Peyer's patch (tissue), 4 donors: ENCODE results near the gene APLP1.

Experiments used
- CTCF ChIP-seq, 6 experiments: fragments of 450-650 bp in 4 of 6; fragments of 200-600 bp in 2 of 6; sonication (generic) in 1 of 6; IDR thresholded peaks; one replicate each; pipeline ENCODE4 v1.5.1; 2017 to 2019; ENCODE audit warnings: antibody characterized with exemption in 6 of 6, mild to moderate bottlenecking in 3 of 6, moderate library complexity in 1 of 6
- POLR2A ChIP-seq, 2 donors: fragments of 450-650 bp; IDR thresholded peaks; one replicate each; pipeline ENCODE4 v1.5.1; 2017; ENCODE audit warnings: antibody characterized with exemption in 2 of 2, mild to moderate bottlenecking in 2 of 2, moderate library complexity in 2 of 2

GRCh38 chr19:35833972-35834371, 34.4 kb upstream of the APLP1 start:
- TF ChIP-seq POLR2A (IDR thresholded peaks at IDR 0.05) (no peak), CTCF (IDR thresholded peaks at IDR 0.05) (no peak)
